Measurements from ENCODE around the gene FAM32A.

Gene FAM32A

DNA sequence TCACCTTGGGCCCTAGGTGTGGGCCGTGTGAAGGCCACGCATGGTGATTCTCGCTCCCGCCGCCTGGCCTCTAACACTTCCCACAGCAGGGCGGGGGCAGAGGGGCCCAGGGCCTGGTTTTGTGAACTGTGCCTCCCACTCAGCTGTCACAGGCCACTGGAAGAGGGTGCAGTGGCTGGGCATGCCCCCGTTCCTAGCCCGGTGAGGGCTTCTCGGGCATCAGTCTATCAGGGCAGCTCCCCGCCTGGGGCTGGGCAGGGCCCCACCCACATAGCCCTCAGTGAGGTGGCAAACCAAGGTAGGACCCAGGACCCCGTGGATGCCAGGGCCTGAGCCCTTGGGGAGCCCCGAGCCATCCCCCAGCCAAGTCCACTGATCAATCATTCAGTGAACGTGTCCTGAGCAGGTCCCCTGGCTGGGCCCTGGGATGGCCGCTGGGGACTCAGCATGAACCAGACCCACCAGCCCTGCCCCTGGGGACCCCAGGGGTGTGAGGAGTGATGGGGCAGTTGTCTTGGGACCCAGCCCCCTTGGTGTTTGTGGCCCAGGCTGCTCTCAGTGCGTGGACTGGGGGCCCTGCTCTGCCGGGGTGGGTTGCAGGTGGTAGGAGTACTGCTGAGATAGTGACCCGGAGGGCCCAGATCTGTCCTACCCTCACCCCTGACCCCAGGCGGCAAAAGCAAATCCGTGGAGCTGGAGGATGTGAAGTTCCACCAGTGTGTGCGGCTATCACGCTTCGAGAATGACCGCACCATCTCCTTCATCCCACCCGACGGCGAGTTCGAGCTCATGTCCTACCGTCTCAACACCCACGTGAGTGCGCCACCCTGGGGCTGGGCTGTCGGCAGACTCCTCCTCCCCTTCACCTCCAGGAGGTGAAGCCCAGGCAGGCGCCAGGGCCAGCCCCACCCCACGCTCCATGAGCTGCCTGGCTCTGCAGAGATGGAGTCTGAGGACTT lies 41.9 kb downstream of the FAM32A start:
- DNase-seq: no peak

DNA sequence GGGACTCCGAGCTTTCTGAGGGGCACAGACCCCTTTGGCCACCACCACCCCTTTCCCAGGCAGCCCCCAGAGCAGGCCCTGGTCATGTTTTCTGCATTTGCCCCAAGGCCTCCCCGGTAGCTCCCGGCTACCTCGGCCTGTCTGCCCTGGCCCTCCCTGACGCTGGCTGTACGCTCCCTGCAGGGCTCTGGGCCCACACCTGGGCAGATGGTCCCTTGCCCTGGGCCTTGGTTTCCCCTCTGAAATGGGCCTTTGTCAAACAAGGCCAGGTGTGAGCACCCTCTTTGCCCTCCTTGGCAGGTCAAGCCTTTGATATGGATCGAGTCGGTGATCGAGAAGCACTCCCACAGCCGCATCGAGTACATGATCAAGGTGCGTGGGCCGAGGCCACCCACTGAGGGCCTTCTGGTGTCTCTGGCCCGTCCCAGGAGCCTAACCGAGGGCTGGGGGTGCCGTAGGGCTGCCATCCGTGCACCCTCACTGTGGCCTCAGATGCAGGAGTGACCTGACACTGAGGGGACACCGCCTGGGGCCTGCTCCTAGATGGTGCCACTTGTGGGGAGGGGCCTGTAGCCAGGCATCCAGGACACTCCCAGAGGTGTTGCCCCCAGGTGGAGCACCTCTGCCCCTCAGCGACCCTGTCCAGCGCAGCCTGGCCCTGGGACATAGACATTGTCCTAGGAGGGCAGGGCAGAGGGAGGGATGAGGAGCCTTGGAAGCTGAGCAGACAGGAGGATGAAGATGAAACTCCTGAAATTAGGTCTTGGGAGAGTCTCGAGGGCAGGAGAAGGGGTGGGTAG lies 42.8 kb downstream of the FAM32A start:
- DNase-seq: no peak

DNA sequence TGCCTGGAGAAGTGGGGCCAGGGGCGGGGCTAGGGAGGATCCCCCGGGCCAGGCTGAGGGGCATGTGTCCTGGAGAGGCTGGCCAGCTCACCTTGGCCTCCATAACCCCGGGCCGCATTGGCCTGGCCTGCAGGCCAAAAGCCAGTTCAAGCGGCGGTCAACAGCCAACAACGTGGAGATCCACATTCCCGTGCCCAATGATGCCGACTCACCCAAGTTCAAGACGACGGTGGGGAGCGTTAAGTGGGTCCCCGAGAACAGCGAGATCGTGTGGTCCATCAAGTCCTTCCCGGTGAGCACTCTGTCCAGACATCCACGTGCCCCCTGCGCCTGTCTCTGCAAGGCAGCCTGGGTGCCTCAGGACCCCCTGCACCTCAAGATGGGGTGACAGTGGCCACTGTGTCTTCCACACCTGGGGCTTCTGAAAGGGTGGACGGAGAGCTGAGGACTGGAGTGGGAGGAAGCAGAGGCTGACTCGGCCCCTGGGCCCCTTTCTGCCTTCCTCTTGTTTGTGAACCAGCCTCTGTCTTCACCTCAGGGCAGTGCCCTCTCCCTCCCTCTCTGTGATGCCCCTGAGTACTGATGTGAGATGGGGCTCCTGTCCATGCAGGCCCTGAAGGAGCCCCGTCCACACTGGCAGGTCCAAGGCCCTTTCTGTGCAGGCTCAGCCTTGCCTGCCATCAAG lies 43.6 kb downstream of the FAM32A start:
- no peak for DNase-seq

DNA sequence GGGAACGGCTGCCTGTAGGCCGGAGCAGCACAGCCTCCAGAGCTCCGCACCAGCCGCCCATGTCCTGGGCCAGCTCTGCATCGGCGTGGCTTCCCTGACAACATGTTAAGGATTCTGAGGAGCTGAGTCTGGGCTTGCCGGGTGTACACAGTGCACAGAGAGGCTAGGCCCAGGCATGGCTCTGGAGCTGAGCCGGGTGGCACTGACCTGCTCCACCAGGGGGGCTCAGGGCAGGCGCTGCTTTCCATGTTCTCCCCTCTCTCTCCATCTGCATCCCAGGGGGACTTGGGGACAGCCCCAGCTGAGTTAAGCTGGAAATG lies 44.1 kb downstream of the FAM32A start:
- DNase-seq: no peak

GRCh38 chr19:16232127-16232526 lies 46.9 kb downstream of the FAM32A start:
- no peak for DNase-seq

DNA sequence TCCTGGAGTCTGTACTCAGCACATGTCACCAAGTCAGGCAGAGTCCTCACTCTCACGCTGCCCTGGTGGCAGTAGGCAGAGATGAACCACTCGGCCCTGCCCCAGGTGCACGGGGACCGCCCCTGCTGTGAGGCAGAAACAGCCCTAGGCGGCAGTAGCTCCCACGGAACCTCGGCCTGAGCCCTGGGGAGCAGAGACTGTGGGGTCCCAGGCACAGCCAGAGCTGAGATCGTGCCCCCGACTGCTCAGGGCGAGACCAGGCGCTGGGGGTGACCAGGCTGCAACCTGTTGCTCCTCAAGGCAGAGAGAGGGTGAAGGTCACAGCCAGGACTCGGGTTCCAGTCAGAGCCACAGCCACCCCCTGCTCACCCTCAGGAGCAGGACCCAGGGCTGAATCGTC lies 47.4 kb downstream of the FAM32A start:
- DNase-seq: no peak

- DNase-seq: no peak
Measured at GRCh38 chr19:16233081-16233776, 48.0 kb downstream of the FAM32A start.

GRCh38 chr19:16233836-16234551 lies 48.8 kb downstream of the FAM32A start:
- DNase-seq: no peak

DNA sequence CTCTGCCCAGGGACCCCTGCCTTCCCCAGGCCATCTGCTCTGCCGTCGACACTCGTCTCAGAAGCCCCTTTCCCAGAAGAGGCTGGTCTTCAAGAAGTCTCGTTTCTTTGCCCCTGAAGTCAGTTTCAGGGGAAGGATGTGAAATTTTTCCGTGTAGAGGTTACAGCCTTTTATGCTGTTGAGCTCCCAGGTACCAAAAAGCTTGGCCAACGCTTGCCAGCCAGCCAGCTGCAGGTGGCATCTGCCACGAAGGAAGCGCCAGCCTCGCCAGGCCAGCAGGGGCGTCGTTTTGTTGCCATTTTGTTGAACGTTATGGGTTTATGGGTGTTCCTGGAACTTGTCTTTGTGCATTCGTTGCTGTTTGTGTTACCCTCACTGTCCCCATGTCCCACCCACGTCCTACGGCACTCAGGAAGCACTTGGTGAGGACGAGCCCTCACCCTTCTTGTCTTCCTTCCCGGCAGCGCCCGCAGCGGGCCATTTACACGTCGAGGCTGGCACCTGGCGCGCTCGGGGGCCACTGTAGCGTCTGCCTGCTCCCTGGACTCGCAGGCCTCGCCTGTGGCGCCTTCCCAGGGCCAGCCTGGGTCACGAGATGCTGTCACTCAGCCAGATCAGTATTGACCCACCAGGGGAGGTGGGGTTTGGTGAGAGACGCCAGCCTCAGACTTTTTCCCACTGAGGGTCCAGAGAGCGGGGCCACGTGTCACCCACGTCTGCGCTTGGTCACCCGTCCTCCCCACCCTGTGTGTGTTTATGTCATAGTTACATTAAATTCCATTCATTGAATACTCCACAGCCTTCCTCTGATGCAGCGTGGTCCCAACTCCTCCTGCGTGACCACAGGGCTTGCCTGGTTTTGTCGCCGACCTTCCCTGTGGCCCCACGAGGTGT lies 49.6 kb downstream of the FAM32A start:
- DNase-seq: no peak

DNA sequence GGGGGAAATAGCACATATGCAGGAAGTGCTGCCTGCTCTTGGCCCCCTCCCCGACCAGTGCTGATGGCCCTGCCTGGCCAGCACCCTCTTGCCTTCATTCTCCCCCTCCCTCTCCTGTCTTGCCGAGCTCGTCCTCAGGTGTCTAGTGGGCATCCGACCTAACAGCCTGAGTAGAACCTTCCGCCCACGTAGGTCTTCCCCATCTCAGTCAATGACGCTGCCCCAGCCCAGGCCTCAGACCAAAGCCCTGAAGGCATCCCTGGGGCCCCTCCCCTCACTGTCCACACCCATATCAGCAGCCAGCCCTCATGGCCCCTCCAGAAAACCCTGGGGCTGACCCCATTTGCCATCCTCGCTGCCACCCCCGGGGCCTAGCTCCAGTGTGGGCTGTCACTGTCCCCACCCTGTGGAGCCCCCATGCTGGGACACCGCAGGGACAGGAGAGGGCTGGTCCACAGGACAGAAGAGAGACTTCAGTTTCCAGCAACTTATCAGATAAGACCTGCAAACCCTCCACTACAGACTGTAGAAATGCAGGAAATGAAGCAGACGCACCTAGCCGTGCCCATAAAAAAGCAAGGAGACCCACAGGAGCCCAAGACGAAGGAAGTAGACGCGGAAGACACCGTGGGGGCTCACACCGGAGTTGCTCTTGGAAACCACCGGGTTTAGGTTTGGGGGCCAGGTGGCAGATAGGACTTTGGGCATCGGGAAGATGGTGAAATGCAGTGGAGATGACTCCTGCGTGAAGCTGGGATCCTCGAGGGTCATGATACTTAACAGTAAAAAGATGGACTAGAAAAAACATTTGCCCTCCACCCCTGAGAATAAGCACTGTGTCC lies 50.8 kb downstream of the FAM32A start:
- no peak for DNase-seq

Data from inflammatory macrophage treated with lipopolysaccharide for 1 hour (primary cell).